H9 (cell line): ENCODE results near the gene DYRK4. TPM values are rescaled to one million over a fixed set of nuclear protein-coding genes. Genes with fewer than 3 reads are reported as not detected.

Source experiments
- DNase-seq: peaks from one replicate; pipeline ENCODE4 v3.0.0-alpha.2; 2017
- H2AFZ ChIP-seq: one replicate; pipeline ENCODE4 v1.6.1; 2013; ENCODE audit warnings: mild to moderate bottlenecking, low read length, control low read depth, moderate library complexity
- H2AK5ac ChIP-seq: 2 replicates; pipeline ENCODE4 v1.6.1; 2013; ENCODE audit warnings: low read length, control low read depth, mixed read lengths; ENCODE audit not compliant: insufficient read length
- H2BK120ac ChIP-seq: one replicate; pipeline ENCODE4 v1.6.1; 2013; ENCODE audit warnings: low read depth, mild to moderate bottlenecking, low read length, control low read depth, inconsistent platforms; ENCODE audit not compliant: poor library complexity, severe bottlenecking
- H2BK12ac ChIP-seq: 2 replicates; pipeline ENCODE4 v1.6.1; 2013; ENCODE audit warnings: low read length, control low read depth, mixed read lengths, low read depth; ENCODE audit not compliant: insufficient read length
- H2BK15ac ChIP-seq: 2 replicates; pipeline ENCODE4 v1.6.1; 2013; ENCODE audit warnings: low read depth, low read length, control low read depth
- H2BK20ac ChIP-seq: one replicate; pipeline ENCODE4 v1.6.1; 2013; ENCODE audit warnings: low read depth, mild to moderate bottlenecking, low read length, control low read depth, inconsistent platforms; ENCODE audit not compliant: poor library complexity, severe bottlenecking
- H2BK5ac ChIP-seq: 2 replicates; pipeline ENCODE4 v1.6.1; 2013; ENCODE audit warnings: low read length, control low read depth, mixed read lengths; ENCODE audit not compliant: insufficient read length
- H3K14ac ChIP-seq: 2 replicates; pipeline ENCODE4 v1.6.1; 2013; ENCODE audit warnings: low read length, control low read depth; ENCODE audit not compliant: insufficient read depth
- H3K18ac ChIP-seq: 2 replicates; pipeline ENCODE4 v1.6.1; 2013; ENCODE audit warnings: low read depth, mild to moderate bottlenecking, mixed read lengths, low read length, control low read depth; ENCODE audit not compliant: insufficient read length
- H3K23ac ChIP-seq: 2 replicates; pipeline ENCODE4 v1.6.1; 2013; ENCODE audit warnings: low read length, control low read depth, mixed read lengths, low read depth; ENCODE audit not compliant: insufficient read length
- H3K23me2 ChIP-seq: 2 replicates; pipeline ENCODE4 v1.6.1; 2013; ENCODE audit warnings: low read depth, mild to moderate bottlenecking, mixed read lengths, low read length, control low read depth; ENCODE audit not compliant: insufficient read length, poor library complexity, severe bottlenecking
- H3K27ac ChIP-seq: 2 replicates; pipeline ENCODE4 v1.5.1; 2013; ENCODE audit warnings: low read length, control low read depth, mixed read lengths, low read depth; ENCODE audit not compliant: insufficient read length
- H3K27me3 ChIP-seq: 2 replicates; pipeline ENCODE4 v1.6.1; 2013; ENCODE audit warnings: low read length, control low read depth, inconsistent platforms; ENCODE audit not compliant: insufficient read depth
- H3K4ac ChIP-seq: 2 replicates; pipeline ENCODE4 v1.6.1; 2013; ENCODE audit warnings: low read depth, mild to moderate bottlenecking, control low read depth, inconsistent platforms, low read length, moderate library complexity
- H3K4me1 ChIP-seq: 2 replicates; pipeline ENCODE4 v1.6.1; 2013; ENCODE audit warnings: low read length, control low read depth, inconsistent platforms; ENCODE audit not compliant: insufficient read depth
- H3K4me2 ChIP-seq: 2 replicates; pipeline ENCODE4 v1.6.1; 2013; ENCODE audit warnings: low read length, control low read depth, mixed read lengths; ENCODE audit not compliant: insufficient read length, insufficient read depth
- H3K56ac ChIP-seq: 2 replicates; pipeline ENCODE4 v1.6.1; 2013; ENCODE audit warnings: low read depth, mild to moderate bottlenecking, mixed read lengths, low read length, control low read depth; ENCODE audit not compliant: insufficient read length
- H3K79me1 ChIP-seq: 2 replicates; pipeline ENCODE4 v1.6.1; 2013; ENCODE audit warnings: low read depth, mild to moderate bottlenecking, moderate library complexity, low read length, control low read depth, inconsistent platforms; ENCODE audit not compliant: insufficient read depth, poor library complexity, severe bottlenecking
- H3K79me2 ChIP-seq: 2 replicates; pipeline ENCODE4 v1.6.1; 2013; ENCODE audit warnings: low read length, control low read depth, inconsistent platforms; ENCODE audit not compliant: insufficient read depth
- H3K9ac ChIP-seq: 2 replicates; pipeline ENCODE4 v1.6.1; 2013; ENCODE audit warnings: low read length, control low read depth, mixed read lengths; ENCODE audit not compliant: insufficient read length; ENCODE audit errors: extremely low read depth
- H3K9me3 ChIP-seq: one replicate; pipeline ENCODE4 v1.6.1; 2013; ENCODE audit warnings: low read depth, low read length, inconsistent platforms; ENCODE audit not compliant: control insufficient read depth
- H3T11ph ChIP-seq: one replicate; pipeline ENCODE4 v1.6.1; 2013; ENCODE audit warnings: mild to moderate bottlenecking, low read length, control low read depth, inconsistent platforms
- H4K20me1 ChIP-seq: one replicate; pipeline ENCODE4 v1.6.1; 2013; ENCODE audit not compliant: control insufficient read depth, insufficient read length, insufficient read depth
- H4K5ac ChIP-seq: 2 replicates; pipeline ENCODE4 v1.6.1; 2013; ENCODE audit warnings: low read depth, mild to moderate bottlenecking, mixed read lengths, low read length, control low read depth; ENCODE audit not compliant: insufficient read length
- H4K8ac ChIP-seq: replicated peaks from 2 replicates; pipeline ENCODE4 v1.6.1; 2013; ENCODE audit warnings: low read length, control low read depth, mixed read lengths, low read depth; ENCODE audit not compliant: insufficient read length
- H4K91ac ChIP-seq: 2 replicates; pipeline ENCODE4 v1.6.1; 2013; ENCODE audit warnings: low read depth, mild to moderate bottlenecking, moderate library complexity, mixed read lengths, low read length, control low read depth; ENCODE audit not compliant: insufficient read length
- H3K27ac Mint-ChIP-seq, 3 experiments: 2 replicates in 2 of 3; 3 replicates in 1 of 3; pipeline ENCODE4 v1.8.0; 2020 to 2021; ENCODE audit warnings: mixed read lengths in 3 of 3, mild to moderate bottlenecking in 1 of 3, moderate library complexity in 1 of 3
- H3K27me3 Mint-ChIP-seq: 2 replicates; pipeline ENCODE4 v1.8.0; 2021; ENCODE audit warnings: low read depth, mild to moderate bottlenecking, moderate library complexity, mixed read lengths
- H3K36me3 Mint-ChIP-seq, 3 experiments: 2 replicates in 2 of 3; 3 replicates in 1 of 3; pipeline ENCODE4 v1.8.0; 2020 to 2021; ENCODE audit warnings: low read depth in 3 of 3, mixed read lengths in 3 of 3; ENCODE audit not compliant: insufficient read depth in 1 of 3
- H3K4me1 Mint-ChIP-seq, 2 experiments: 2 replicates each; pipeline ENCODE4 v1.8.0; 2020; ENCODE audit warnings: mixed read lengths in 2 of 2
- H3K4me3 Mint-ChIP-seq, 2 experiments: 2 replicates in 1 of 2; 3 replicates in 1 of 2; pipeline ENCODE4 v1.8.0; 2020 to 2021; ENCODE audit warnings: mild to moderate bottlenecking in 2 of 2, mixed read lengths in 2 of 2, moderate library complexity in 1 of 2
- H3K9me3 Mint-ChIP-seq, 2 experiments: 2 replicates in 1 of 2; 3 replicates in 1 of 2; pipeline ENCODE4 v1.8.0; 2020; ENCODE audit warnings: mild to moderate bottlenecking in 2 of 2, mixed read lengths in 2 of 2, moderate library complexity in 1 of 2
- WGBS: extraction: QIAGEN DNeasy Blood & Tissue Kit; methylation state at CpG from one replicate; pipeline ENCODE4 v1.1.7; 2013; ENCODE audit warnings: missing lambda C conversion rate, low lambda C conversion rate, mixed read lengths; ENCODE audit not compliant: insufficient read length; ENCODE audit errors: extremely low coverage; 5-methylcytosine and 5-hydroxymethylcytosine counted together
- total RNA-seq: library from RNA; stranded (reverse); gene quantifications from 2 replicates; pipeline ENCODE4 v1.2.1, GENCODE V29; 2021
- TF ChIP-seq, protein P1 (sequence below): fragments of 200-600 bp; sonication (generic); conservative IDR thresholded peaks from 3 replicates; pipeline ENCODE4 v1.8.0; 2021; ENCODE audit warnings: antibody characterized with exemption, mild to moderate bottlenecking

The DYRK4 gene
- total RNA-seq, 1 experiment from 2014 or later, result 15.5 TPM

DNA sequence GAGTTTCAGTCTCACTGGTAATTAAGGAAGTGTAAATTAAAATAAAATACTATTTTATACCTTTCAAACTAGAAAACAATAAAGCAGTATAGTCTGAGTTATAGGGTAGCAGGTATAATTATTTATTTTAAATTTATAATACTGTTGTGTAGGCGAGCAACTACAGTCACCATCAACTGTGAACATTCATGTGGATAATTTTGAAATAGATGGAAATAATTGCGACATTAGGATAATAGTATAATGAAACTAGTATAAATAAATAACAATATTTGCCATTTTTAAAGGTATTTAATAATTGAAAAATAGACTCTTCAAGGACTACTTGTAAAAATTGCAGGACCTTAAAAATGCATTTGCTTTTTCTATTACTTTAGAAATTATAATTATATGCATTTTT is 3.8 kb upstream of the DYRK4 start:
- peaks cover 2% of the 10 kb centered on the region for H3K79me1 ChIP-seq
- H4K5ac ChIP-seq, result no peak overlapping the region
- no peak overlapping the region for H2BK12ac ChIP-seq
- H3K27me3 ChIP-seq, result peaks cover 3% of the 10 kb centered on the region; the same call in 1 of the 2 replicates
- H3K4ac ChIP-seq, result no peak overlapping the region
- Mint-ChIP-seq H3K36me3 (peaks cover 2 to 51% (median 35%) of the 10 kb centered on the region in 3 experiments; a peak in 5 of 7 replicates), H3K27ac (no peak overlapping the region), H3K4me3 (no peak overlapping the region), H3K4me1 (peaks cover 11 to 12% of the 10 kb centered on the region in 2 experiments), H3K27me3 (peaks cover 12% of the 10 kb centered on the region), H3K9me3 (no peaks in the 10 kb centered on the region; a peak in 1 of 5 replicates)
- no peaks in the 10 kb centered on the region for H3K79me2 ChIP-seq
- H2AK5ac ChIP-seq, result no peak overlapping the region
- H3K27ac ChIP-seq, result no peak overlapping the region
- no peaks in the 10 kb centered on the region for H3K4me1 ChIP-seq
- H3K9ac ChIP-seq, result no peak overlapping the region
- no peak overlapping the region for H4K91ac ChIP-seq
- no peak for DNase-seq
- WGBS, result no CpG with 5 or more reads among the region's 2 CpGs
- no peak overlapping the region for H3T11ph ChIP-seq
- H3K14ac ChIP-seq, result no peak overlapping the region
- no peak overlapping the region for H4K8ac ChIP-seq
- no peak overlapping the region for H3K56ac ChIP-seq
- H3K18ac ChIP-seq, result no peak overlapping the region
- no peak overlapping the region for H2AFZ ChIP-seq
- H2BK5ac ChIP-seq, result no peak overlapping the region
- no peak overlapping the region for H2BK15ac ChIP-seq
- H2BK20ac ChIP-seq, result no peak overlapping the region
- H3K4me2 ChIP-seq, result no peak overlapping the region
- H3K23me2 ChIP-seq, result peaks cover 3% of the 10 kb centered on the region
- H3K9me3 ChIP-seq, result no peaks in the 10 kb centered on the region
- no peak overlapping the region for H2BK120ac ChIP-seq
- H4K20me1 ChIP-seq, result no peaks in the 10 kb centered on the region
- TF ChIP-seq, protein P1, sequence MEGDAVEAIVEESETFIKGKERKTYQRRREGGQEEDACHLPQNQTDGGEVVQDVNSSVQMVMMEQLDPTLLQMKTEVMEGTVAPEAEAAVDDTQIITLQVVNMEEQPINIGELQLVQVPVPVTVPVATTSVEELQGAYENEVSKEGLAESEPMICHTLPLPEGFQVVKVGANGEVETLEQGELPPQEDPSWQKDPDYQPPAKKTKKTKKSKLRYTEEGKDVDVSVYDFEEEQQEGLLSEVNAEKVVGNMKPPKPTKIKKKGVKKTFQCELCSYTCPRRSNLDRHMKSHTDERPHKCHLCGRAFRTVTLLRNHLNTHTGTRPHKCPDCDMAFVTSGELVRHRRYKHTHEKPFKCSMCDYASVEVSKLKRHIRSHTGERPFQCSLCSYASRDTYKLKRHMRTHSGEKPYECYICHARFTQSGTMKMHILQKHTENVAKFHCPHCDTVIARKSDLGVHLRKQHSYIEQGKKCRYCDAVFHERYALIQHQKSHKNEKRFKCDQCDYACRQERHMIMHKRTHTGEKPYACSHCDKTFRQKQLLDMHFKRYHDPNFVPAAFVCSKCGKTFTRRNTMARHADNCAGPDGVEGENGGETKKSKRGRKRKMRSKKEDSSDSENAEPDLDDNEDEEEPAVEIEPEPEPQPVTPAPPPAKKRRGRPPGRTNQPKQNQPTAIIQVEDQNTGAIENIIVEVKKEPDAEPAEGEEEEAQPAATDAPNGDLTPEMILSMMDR, result no peak
- no peak overlapping the region for H3K23ac ChIP-seq
